ENCODE data around the gene ENO3. TPM values are rescaled to one million over a fixed set of nuclear protein-coding genes. Genes with fewer than 3 reads are reported as not detected.

ENO3 gene
- total RNA-seq, 1 donor from 2014 or later: 62.1 TPM

- Mint-ChIP-seq H3K9me3 (ENCODE audit: unreplicated experiment) (peaks cover 8% of the 10 kb centered on the region), H3K4me3 (ENCODE audit: unreplicated experiment) (peak within 1 kb of the TSS; percentile 98), H3K36me3 (ENCODE audit: unreplicated experiment) (no peaks in the 10 kb centered on the region), H3K4me1 (ENCODE audit: low read depth, unreplicated experiment) (peaks cover 14% of the 10 kb centered on the region), H3K27me3 (ENCODE audit: unreplicated experiment) (peaks cover 14% of the 10 kb centered on the region), H3K27ac (ENCODE audit: unreplicated experiment) (peak within 1 kb of the TSS; percentile 98)
- TF ChIP-seq, protein P1, sequence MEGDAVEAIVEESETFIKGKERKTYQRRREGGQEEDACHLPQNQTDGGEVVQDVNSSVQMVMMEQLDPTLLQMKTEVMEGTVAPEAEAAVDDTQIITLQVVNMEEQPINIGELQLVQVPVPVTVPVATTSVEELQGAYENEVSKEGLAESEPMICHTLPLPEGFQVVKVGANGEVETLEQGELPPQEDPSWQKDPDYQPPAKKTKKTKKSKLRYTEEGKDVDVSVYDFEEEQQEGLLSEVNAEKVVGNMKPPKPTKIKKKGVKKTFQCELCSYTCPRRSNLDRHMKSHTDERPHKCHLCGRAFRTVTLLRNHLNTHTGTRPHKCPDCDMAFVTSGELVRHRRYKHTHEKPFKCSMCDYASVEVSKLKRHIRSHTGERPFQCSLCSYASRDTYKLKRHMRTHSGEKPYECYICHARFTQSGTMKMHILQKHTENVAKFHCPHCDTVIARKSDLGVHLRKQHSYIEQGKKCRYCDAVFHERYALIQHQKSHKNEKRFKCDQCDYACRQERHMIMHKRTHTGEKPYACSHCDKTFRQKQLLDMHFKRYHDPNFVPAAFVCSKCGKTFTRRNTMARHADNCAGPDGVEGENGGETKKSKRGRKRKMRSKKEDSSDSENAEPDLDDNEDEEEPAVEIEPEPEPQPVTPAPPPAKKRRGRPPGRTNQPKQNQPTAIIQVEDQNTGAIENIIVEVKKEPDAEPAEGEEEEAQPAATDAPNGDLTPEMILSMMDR (IDR thresholded peaks at IDR 0.05; ENCODE audit: partially characterized antibody, unreplicated experiment): no peak
- peak; percentile 88 for DNase-seq
These were observed 10.9 kb upstream of the ENO3 start, which contains the start of the genes RNF167 and SLC25A11 for GRCh38 chr17:4939796-4940554. TSS of gene RNF167 (plus strand) at chr17:4940268. CDS start at chr17:4940910, 642 bp downstream. TSS of gene SLC25A11 (minus strand) at chr17:4940046. CDS start at chr17:4939910, 136 bp downstream.

GRCh38 chr17:4940555-4941318, 10.2 kb upstream of the ENO3 start:
- H3K4me3 Mint-ChIP-seq (ENCODE audit: unreplicated experiment): peak overlapping the region; percentile 98
- TF ChIP-seq, protein P1 (IDR thresholded peaks at IDR 0.05; ENCODE audit: partially characterized antibody, unreplicated experiment): no peak
- no peaks in the 10 kb centered on the region for H3K36me3 Mint-ChIP-seq (ENCODE audit: unreplicated experiment)
- H3K9me3 Mint-ChIP-seq (ENCODE audit: unreplicated experiment): peaks cover 8% of the 10 kb centered on the region
- peak; percentile 69 for DNase-seq
- H3K27me3 Mint-ChIP-seq (ENCODE audit: unreplicated experiment): peaks cover 14% of the 10 kb centered on the region
- peak overlapping the region; percentile 98 for H3K27ac Mint-ChIP-seq (ENCODE audit: unreplicated experiment)
- peaks cover 21% of the 10 kb centered on the region for H3K4me1 Mint-ChIP-seq (ENCODE audit: low read depth, unreplicated experiment)

DNA sequence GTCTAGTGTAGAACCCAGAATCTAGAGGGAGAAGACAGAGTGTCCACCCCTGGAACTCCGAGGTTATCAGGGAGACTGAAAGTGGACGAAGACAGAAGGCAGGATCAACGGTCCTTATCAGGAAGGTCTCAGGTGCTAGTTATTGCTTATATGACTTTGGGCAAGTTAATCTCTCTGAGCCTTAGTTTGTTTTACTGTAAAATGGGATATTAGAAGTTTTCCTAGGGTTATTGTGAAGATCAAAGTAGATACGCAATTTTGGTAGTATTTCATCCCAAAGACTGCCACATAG, 9.7 kb upstream of the ENO3 start:
- Mint-ChIP-seq H3K36me3 (ENCODE audit: unreplicated experiment) (no peaks in the 10 kb centered on the region), H3K4me1 (ENCODE audit: low read depth, unreplicated experiment) (peaks cover 22% of the 10 kb centered on the region), H3K9me3 (ENCODE audit: unreplicated experiment) (peaks cover 8% of the 10 kb centered on the region), H3K27ac (ENCODE audit: unreplicated experiment) (peak overlapping the region; percentile 98), H3K4me3 (ENCODE audit: unreplicated experiment) (peak overlapping the region; percentile 98), H3K27me3 (ENCODE audit: unreplicated experiment) (peaks cover 15% of the 10 kb centered on the region)
- no peak for DNase-seq
- TF ChIP-seq, protein P1 (IDR thresholded peaks at IDR 0.05; ENCODE audit: partially characterized antibody, unreplicated experiment): no peak

DNA sequence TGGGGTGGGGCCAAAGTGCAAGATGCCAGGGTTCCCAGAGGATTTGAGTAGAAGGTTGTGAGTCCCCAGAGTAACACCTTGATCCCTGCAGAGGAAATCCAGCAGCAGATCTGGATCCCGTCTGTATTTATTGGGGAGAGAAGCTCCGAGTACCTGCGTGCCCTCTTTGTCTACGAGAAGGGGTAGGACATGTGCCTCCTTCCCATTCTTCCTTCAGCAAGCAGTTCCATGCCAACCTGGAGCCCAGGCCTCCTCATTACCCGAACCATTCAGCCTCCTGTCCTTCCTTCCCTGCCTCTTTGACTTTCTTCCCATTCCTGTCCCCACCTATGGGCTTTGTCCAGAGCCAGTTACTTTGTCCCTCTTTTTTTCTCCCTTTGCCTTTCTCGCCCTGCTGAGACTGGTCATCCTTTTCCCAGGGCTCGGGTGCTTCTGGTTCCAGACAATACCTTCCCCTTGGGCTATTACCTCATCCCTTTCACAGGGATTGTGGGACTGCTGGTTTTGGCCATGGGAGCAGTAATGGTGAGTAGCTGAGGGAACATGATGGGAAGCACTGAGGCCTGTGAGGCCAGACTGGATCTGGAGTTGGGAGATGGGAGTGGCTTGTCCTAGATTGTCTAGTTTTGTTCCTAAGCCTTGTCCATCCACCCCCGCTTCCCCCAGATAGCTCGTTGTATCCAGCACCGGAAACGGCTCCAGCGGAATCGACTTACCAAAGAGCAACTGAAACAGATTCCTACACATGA, 8.0 kb upstream of the ENO3 start:
- TF ChIP-seq, protein P1 (IDR thresholded peaks at IDR 0.05; ENCODE audit: partially characterized antibody, unreplicated experiment): no peak
- Mint-ChIP-seq H3K9me3 (ENCODE audit: unreplicated experiment) (peaks cover 10% of the 10 kb centered on the region), H3K27me3 (ENCODE audit: unreplicated experiment) (peaks cover 16% of the 10 kb centered on the region), H3K27ac (ENCODE audit: unreplicated experiment) (peak overlapping the region; percentile 43), H3K36me3 (ENCODE audit: unreplicated experiment) (peaks cover 5% of the 10 kb centered on the region), H3K4me3 (ENCODE audit: unreplicated experiment) (no peak overlapping the region), H3K4me1 (ENCODE audit: low read depth, unreplicated experiment) (peaks cover 27% of the 10 kb centered on the region)
- no peak for DNase-seq

Measured in glutamatergic neuron (in vitro differentiated cells).